HG03108 (cell line): Measurements from ENCODE around the gene EDA.
"Not testable (repeated sequence)": the region's sequence is repeated elsewhere in the genome, so short reads cannot be mapped to it uniquely, and the experiment has no call there.

Experiments used
- ATAC-seq: cut with Tn5 transposase; IDR thresholded peaks from one replicate; pipeline ENCODE4 v1.9.1; 2021; ENCODE audit warnings: moderate library complexity; ENCODE audit not compliant: unreplicated experiment

EDA gene

GRCh38 chrX:69948276-69948797 lies 332.4 kb downstream of the EDA start:
- ATAC-seq: no peak

DNA sequence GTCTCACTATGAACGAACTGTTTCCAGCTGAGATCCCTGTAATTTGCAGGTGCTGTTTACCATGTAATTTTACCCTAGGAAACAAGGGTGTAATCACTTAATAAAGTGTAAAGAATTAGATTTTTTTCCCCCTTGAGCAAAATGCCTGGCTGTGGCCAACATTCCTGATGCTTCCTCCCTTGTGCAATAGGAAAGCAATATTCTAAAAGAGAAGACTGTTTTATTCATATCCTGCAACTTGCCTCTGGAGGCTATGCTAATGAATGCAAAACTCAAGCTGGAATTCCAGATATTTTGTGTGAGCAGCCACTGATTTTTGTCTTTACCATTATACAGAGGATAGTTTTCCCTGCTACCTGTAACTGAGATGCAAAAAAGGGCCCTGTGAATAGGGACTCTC lies 335.8 kb downstream of the EDA start:
- no peak for ATAC-seq

DNA sequence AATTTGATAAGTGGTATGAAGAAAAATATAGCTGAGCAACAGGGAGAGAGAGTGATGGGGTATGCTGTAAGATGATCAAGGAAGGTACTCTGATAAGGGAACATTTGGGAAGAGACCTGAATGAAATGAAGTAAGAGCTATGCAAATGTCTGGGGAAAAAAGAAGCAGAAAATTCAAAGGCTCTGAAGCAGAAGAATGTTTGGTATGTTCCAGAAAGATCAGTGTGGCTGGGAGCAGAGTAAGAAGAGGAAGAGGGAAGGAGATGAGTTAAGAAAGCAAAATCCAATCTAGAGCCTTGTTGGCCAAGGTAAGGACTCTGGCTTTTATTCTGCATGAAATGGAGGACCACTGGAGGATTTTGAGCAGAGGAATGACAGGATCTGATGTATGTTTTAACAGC lies 343.8 kb downstream of the EDA start:
- no peak for ATAC-seq

DNA sequence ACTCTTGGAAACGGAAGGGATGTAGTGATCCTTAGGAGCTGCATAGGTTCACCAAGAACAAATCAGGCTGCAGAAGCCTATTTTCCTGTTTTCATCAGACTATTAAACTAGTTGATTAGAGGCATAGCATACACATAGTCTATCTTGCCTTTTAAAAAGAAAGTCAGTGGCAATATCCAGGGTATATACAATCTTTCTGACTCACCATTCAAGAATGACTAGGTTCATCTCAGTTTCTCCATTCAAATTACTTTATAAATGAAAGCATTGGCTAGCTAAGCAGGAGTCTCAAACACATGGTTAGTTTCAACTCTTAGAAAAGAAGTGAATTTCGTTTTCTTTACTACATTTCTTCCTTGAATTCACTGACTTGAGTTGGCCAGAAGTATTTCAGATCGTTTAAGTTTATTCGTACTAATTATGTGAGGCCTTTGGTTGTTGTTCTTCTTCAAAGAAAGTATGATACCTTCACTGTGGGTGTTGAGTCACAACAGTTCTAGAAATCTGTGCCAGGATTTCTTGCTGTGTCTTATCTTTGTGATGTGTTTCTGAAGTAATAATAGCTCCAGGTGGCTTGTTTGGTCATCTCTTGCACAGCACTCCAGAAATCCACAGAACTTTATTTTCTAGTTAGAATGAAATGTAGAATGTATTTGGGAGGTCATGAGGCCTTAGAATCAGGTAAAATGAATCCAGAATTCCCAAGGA lies 345.6 kb downstream of the EDA start:
- no peak for ATAC-seq

- ATAC-seq: no peak
Observed at GRCh38 chrX:69968950-69969349, 353.0 kb downstream of the EDA start.

DNA sequence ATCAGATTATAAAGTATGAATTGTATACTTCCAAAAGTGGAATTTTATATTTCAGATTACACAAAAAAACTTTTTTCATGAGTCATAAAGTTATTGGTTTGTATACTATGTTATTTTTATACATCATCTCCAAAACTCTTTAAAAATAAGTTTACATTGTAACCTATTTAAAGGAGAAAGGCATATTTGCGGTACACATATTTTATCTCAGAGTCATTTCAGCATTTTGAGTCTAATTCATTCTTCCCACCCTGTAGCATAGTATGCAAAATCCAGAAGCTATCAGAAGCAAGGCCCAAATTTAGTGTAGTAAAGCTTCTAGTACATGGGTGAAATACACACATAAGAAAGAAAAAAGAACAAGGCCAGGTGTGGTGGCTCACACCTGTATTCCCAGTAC lies 353.5 kb downstream of the EDA start:
- ATAC-seq: no peak

DNA sequence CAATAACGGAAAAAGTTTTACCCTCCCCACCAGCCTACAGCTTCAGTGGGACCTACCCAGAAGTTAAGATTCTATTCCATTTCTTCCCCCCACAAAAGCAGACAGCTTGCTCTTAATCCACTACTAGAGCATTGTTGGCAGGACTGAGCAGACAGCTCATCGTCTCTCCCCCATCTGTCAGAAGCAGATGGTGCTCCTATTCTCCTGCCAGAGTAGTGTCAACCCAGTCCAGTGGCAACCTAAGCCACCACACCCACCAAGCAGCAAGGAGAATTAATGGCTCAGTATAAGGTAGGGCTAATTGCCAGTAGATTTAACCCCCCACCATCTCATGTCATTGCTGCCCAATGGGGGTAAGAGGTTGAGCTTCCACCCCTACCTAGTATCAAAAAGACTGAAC lies 371.8 kb downstream of the EDA start:
- ATAC-seq: no peak

DNA sequence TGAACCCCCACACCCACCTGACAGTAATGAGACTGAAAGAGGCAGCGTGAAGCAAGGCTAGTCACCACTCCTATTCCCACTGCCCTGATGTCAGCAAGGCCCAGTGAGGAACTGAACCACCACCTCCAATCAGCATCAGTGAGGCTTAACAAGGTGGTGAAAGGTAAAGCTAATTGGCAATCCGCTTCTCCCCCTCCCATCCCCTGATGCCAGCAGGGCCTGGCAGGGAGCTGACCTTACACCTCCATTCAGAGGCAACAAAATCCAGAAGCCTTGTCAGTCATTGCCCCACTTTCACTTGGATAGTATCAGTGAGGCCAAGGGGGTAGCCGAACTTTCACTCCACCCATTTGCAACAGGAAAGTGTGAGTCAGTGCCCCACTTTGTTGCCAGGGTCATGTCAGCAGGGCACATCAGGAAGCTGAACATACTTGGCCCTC lies 373.1 kb downstream of the EDA start:
- ATAC-seq: no peak

DNA sequence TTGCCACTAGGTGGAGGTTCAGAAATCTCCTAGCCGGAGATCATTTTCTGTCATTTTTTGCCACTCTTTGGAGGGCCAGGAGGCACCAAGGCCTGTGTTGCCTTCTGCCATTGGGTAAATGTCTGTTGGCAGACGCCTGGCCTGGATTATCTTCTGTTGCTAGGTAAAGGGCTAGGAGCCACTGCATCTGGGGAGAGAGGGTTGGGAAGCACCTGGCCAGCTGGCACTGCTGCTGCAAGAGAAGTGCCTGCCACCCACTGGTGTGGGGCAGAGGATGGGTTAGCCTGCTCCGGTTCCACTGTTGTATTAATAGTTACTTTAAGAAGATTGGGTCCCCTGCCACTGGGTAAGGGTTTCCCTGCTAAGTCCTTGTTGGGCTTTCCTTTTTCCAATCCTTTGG lies 375.8 kb downstream of the EDA start:
- ATAC-seq: no peak

- no peak for ATAC-seq
Observed at GRCh38 chrX:69993494-69993893, 377.6 kb downstream of the EDA start.

- no peak for ATAC-seq
Observed at GRCh38 chrX:69995362-69996112, 379.6 kb downstream of the EDA start.

DNA sequence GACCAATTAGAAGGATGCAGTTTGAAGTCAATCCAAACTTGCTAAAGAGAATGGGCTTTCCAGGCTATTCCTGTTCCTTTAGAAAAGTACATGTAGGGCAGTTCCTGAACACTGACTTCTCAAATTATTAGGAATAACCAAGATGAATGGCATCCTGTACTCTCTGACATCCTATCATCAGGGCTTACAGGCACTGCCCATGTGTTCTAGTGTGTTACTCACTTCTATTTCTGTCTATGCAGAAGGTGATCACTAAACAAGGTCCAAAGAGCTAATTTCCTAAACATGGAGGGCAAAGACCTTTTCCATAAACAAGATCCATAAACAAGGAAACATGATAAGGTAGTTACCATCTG lies 380.2 kb downstream of the EDA start:
- no peak for ATAC-seq

GRCh38 chrX:69998299-69998698 lies 382.4 kb downstream of the EDA start:
- not testable (repeated sequence) for ATAC-seq

- ATAC-seq: no peak
Observed at GRCh38 chrX:70001269-70001668, 385.4 kb downstream of the EDA start.

DNA sequence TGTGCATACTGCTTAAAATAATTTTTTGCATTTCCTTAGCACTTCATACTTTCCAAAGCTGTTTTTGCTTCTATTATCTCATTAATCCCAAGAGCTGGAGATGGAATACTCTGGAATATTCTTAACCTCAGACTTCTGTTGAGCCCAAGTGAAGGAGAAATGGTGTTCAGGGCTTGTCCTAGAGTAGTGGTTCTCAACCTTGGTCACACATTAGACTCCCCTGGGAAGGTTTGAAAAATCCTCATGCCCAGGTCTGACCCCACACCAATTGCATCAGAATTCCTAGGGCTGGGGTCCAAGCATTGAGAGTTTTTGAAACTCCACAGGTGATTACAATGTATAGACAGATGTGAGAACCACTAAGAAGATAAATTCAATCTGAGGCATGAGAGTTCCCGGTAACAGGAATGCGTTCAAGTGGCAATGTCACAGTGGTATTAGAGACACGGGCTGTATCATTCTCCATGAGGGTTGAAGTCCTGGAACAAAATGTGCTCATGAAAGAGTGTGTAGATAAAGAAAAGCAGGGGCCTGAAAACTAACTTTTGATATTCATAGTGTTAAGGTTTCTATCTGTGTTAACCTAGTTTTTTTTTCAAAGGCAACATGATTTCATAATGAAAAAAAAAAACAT lies 385.9 kb downstream of the EDA start:
- no peak for ATAC-seq

GRCh38 chrX:70007946-70008345 lies 392.0 kb downstream of the EDA start:
- ATAC-seq: no peak

DNA sequence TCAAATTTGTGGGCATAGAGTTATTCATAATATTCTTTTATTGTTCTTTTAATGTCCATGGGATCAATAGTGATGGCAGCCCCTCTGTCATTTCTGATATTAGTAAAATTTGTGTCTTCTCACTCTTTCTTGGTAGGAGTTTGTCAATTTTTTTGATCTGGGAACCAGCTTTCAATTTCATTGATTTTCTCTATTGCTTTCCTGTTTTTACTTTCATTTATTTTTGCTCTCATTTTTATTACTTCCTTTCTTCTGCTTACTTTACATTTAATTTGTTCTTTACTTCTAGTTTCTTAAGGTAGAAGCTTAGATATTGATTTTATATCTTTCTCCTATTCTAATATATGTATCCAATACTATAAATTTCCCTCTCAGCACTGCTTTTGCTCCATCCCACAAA lies 393.1 kb downstream of the EDA start:
- ATAC-seq: no peak

- ATAC-seq: no peak
Observed at GRCh38 chrX:70009970-70010369, 394.1 kb downstream of the EDA start.

DNA sequence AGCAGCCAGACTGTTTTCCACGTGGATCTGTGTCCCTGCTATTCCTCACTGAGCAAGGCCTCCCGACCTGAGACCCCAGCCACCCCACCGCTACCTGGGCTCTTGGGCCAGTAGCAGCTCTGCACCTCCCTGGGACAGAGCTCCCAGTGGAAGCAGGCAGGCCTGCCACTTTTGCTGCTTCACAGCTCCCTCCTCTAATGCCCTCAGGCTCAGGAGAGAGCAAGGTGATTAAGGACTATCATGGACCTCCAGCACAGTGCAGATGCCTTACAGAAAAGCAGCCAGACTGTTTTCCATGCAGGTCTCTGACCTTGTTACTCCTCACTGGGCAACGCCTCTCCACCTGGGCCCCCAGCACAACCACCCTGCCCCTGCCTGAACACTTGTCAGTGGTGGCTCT lies 396.8 kb downstream of the EDA start:
- no peak for ATAC-seq

GRCh38 chrX:70013466-70014381 lies 397.8 kb downstream of the EDA start:
- ATAC-seq: no peak

DNA sequence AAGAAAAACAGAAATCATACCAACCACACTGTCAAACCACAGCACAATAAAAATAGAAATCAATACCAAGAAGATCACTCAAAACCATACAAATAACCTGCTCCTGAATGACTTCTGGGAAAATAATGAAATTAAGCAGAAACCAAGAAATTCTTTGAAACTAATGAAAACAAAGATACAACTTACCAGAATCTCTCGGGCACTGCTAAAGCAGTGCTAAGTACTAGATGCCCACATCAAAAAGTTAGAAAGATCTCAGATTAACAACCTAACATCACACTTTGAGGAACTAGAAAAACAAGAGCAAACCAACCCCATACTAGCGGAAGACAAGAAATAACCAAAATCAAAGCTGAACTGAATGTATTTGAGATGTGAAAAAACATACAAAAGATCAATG lies 400.6 kb downstream of the EDA start:
- ATAC-seq: no peak
